Measurements from ENCODE around the gene TNRC18. TPM values are rescaled to one million over a fixed set of nuclear protein-coding genes. Genes with fewer than 3 reads are reported as not detected.

TNRC18 gene
- total and polyA plus RNA-seq, 9 of the 15 experiments (the other 6 are each of a cell fraction or from before 2014, with no cell fraction given), result 0.03 to 43.2 (median 18.0) TPM

GRCh38 chr7:5349437-5350173 lies 74.0 kb downstream of the TNRC18 start:
- FAIRE-seq (no peak), DNase-seq (ENCODE audit: extremely low read depth in 1 of 4, low spot score in 3 of 4) (no peak), ATAC-seq (no peak)
- intact Hi-C loops (cut with micrococcal nuclease) (no loop called here), in situ Hi-C loops (cut with MboI) (loop anchor here (10.0 kb wide), 1 partner anchor 325 kb away; no protein-coding TSS in a partner anchor)
- POLR2A ChIA-PET, result no interaction called here
- no peak overlapping the region for H3K4me2 ChIP-seq (ENCODE audit: insufficient read depth, low read length)
- peaks cover 15% of the 10 kb centered on the region; the same call in 1 of the 3 replicates for H3K36me3 ChIP-seq (ENCODE audit: control insufficient read depth, insufficient read depth, low read length)
- 0 out of 2 replicates have a peak, but pooled peaks cover 7% of the 10 kb centered on the region for H4K20me1 ChIP-seq (replicated peaks; ENCODE audit: control insufficient read depth, insufficient read depth, low read length)
- no peak overlapping the region for H2AFZ ChIP-seq (ENCODE audit: low read depth, low read length)
- no peak overlapping the region for H3K9ac ChIP-seq (ENCODE audit: insufficient read depth in 1 of 2, low read depth in 2 of 2, low read length in 2 of 2)
- H3K79me2 ChIP-seq (ENCODE audit: control insufficient read depth, insufficient read depth, low read length), result no peaks in the 10 kb centered on the region
- no peak overlapping the region for H3K4me3 ChIP-seq
- H3K27ac ChIP-seq (ENCODE audit: extremely low read depth, low read depth, low read length), result no peak overlapping the region
- WGBS (ENCODE audit: insufficient coverage, low coverage, missing lambda C conversion rate), result 82% methylated on average over 21 of the region's 34 CpGs
- H3K4me1 ChIP-seq (replicated peaks in 1 of 2; ENCODE audit: control insufficient read depth in 2 of 2, insufficient read depth in 2 of 2, low read length in 2 of 2), result peaks cover 0 to 20% of the 10 kb centered on the region in 2 experiments; a peak in 2 of 5 replicates
- CTCF ChIA-PET (ENCODE audit: low intra/inter-chr PET ratio), result no interaction called here
- no TSS peak for BruUV-seq (replicated peaks)
- no peaks in the 10 kb centered on the region for H3K27me3 ChIP-seq (ENCODE audit: control insufficient read depth in 2 of 2, insufficient read depth in 2 of 2, low read length in 2 of 2)
- no peaks in the 10 kb centered on the region for H3K9me1 ChIP-seq (ENCODE audit: control insufficient read depth, insufficient read depth, low read length)
- H3K9me3 ChIP-seq (replicated peaks; ENCODE audit: control insufficient read depth, insufficient read depth, low read depth, low read length), result no peaks in the 10 kb centered on the region
- TF ChIP-seq DDX20 (tag; IDR thresholded peaks at IDR 0.05; ENCODE audit: low read depth) (no peak), POU5F1 (IDR thresholded peaks at IDR 0.05; ENCODE audit: borderline replicate concordance, low read depth, low read length, partially characterized antibody) (no peak), ZNF57 (CRISPR knock-in tag; IDR thresholded peaks at IDR 0.05) (no peak), ZC3H11A (IDR thresholded peaks at IDR 0.05; ENCODE audit: low read depth, low read length) (no peak), ELF2 (CRISPR knock-in tag; IDR thresholded peaks at IDR 0.05) (no peak), MNT (conservative IDR thresholded peaks at IDR 0.05) (no peak), ZNF395 (CRISPR knock-in tag; IDR thresholded peaks at IDR 0.05) (no peak), FOXK1 (CRISPR knock-in tag; IDR thresholded peaks at IDR 0.05; ENCODE audit: borderline replicate concordance) (no peak), ELF4 (CRISPR knock-in tag; IDR thresholded peaks at IDR 0.05) (no peak), MCM5 (IDR thresholded peaks at IDR 0.05; ENCODE audit: low read depth) (no peak), ZBTB12 (CRISPR knock-in tag; IDR thresholded peaks at IDR 0.05) (no peak), FOSL1 (tag; conservative IDR thresholded peaks at IDR 0.05) (no peak), ZNF146 (CRISPR knock-in tag; IDR thresholded peaks at IDR 0.05; ENCODE audit: unreplicated experiment) (no peak)
- TF ChIP-seq, protein P1, sequence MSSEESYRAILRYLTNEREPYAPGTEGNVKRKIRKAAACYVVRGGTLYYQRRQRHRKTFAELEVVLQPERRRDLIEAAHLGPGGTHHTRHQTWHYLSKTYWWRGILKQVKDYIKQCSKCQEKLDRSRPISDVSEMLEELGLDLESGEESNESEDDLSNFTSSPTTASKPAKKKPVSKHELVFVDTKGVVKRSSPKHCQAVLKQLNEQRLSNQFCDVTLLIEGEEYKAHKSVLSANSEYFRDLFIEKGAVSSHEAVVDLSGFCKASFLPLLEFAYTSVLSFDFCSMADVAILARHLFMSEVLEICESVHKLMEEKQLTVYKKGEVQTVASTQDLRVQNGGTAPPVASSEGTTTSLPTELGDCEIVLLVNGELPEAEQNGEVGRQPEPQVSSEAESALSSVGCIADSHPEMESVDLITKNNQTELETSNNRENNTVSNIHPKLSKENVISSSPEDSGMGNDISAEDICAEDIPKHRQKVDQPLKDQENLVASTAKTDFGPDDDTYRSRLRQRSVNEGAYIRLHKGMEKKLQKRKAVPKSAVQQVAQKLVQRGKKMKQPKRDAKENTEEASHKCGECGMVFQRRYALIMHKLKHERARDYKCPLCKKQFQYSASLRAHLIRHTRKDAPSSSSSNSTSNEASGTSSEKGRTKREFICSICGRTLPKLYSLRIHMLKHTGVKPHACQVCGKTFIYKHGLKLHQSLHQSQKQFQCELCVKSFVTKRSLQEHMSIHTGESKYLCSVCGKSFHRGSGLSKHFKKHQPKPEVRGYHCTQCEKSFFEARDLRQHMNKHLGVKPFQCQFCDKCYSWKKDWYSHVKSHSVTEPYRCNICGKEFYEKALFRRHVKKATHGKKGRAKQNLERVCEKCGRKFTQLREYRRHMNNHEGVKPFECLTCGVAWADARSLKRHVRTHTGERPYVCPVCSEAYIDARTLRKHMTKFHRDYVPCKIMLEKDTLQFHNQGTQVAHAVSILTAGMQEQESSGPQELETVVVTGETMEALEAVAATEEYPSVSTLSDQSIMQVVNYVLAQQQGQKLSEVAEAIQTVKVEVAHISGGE (CRISPR knock-in tag; IDR thresholded peaks at IDR 0.05), result no peak
